Endothelial cell of umbilical vein (primary cell): ENCODE measurements around the gene MNDA.

Source experiments
- CTCF ChIP-seq, 2 donors: IDR thresholded peaks; 1 replicate in 1 of 2; 2 replicates in 1 of 2; pipeline ENCODE4 v1.5.1; 2011; ENCODE audit warnings: low read length in 2 of 2, mild to moderate bottlenecking in 2 of 2, moderate library complexity in 2 of 2, control low read depth in 1 of 2, inconsistent platforms in 1 of 2, low read depth in 1 of 2; ENCODE audit not compliant: insufficient read depth in 1 of 2; ENCODE audit errors: extremely low read depth in 1 of 2
- EZH2 ChIP-seq: IDR thresholded peaks from 2 replicates; pipeline ENCODE4 v1.6.1; 2012; ENCODE audit warnings: borderline replicate concordance, low read depth, mild to moderate bottlenecking, moderate library complexity, low read length, inconsistent platforms; ENCODE audit not compliant: severe bottlenecking
- FOS ChIP-seq: IDR thresholded peaks from 2 replicates; pipeline ENCODE4 v1.6.1; 2011; ENCODE audit warnings: mild to moderate bottlenecking, low read length, moderate library complexity, borderline replicate concordance; ENCODE audit not compliant: insufficient read depth
- GATA2 ChIP-seq: IDR thresholded peaks from 2 replicates; pipeline ENCODE4 v1.7.0; 2011; ENCODE audit warnings: low read depth, mild to moderate bottlenecking, moderate library complexity, mixed read lengths, low read length; ENCODE audit not compliant: insufficient read length, insufficient read depth
- JUN ChIP-seq: IDR thresholded peaks from 2 replicates; pipeline ENCODE4 v1.6.1; 2011; ENCODE audit warnings: borderline replicate concordance, low read depth; ENCODE audit not compliant: insufficient read length, insufficient read depth
- MAX ChIP-seq: IDR thresholded peaks from 2 replicates; pipeline ENCODE4 v1.6.1; 2011; ENCODE audit not compliant: insufficient read depth, insufficient read length
- MYC ChIP-seq: IDR thresholded peaks from one replicate; pipeline ENCODE4 v1.6.1; 2011; ENCODE audit warnings: mild to moderate bottlenecking, low read depth, low read length
- POLR2A ChIP-seq: IDR thresholded peaks from 2 replicates; pipeline ENCODE4 v1.6.1; 2012; ENCODE audit warnings: low read depth, mild to moderate bottlenecking, control low read depth, low read length
- POLR2AphosphoS5 ChIP-seq: IDR thresholded peaks from 2 replicates; pipeline ENCODE4 v1.6.1; 2012; ENCODE audit warnings: low read depth, mild to moderate bottlenecking, control low read depth, low read length, moderate library complexity; ENCODE audit not compliant: insufficient read depth

- TF ChIP-seq CTCF (IDR thresholded peaks at IDR 0.05; ENCODE audit: extremely low read depth in 1 of 2, insufficient read depth in 1 of 2, low read depth in 1 of 2, low read length in 2 of 2) (no peak), POLR2A (no peak), MYC (no peak), EZH2 (no peak), POLR2AphosphoS5 (no peak), JUN (no peak), MAX (no peak), FOS (no peak), GATA2 (no peak)
Measured at GRCh38 chr1:158840236-158840635, 9.1 kb downstream of the MNDA start.
